Suprapubic skin (tissue), 3 donors: ENCODE data around the gene HDGF.

Experiments
- POLR2AphosphoS5 ChIP-seq, 3 donors: sonication (generic); formaldehyde crosslinking; IDR thresholded peaks; one replicate each; pipeline ENCODE4 v1.6.1; 2017; ENCODE audit warnings: antibody characterized with exemption in 3 of 3
- TF ChIP-seq, protein P1 (sequence below), 2 donors: fragments of 200-600 bp in 1 of 2; fragments of 450-650 bp in 1 of 2; sonication (generic) in 1 of 2; IDR thresholded peaks; one replicate each; pipeline ENCODE4 v1.5.1; 2016 to 2019; ENCODE audit warnings: antibody characterized with exemption in 2 of 2, mild to moderate bottlenecking in 1 of 2, moderate library complexity in 1 of 2

DNA sequence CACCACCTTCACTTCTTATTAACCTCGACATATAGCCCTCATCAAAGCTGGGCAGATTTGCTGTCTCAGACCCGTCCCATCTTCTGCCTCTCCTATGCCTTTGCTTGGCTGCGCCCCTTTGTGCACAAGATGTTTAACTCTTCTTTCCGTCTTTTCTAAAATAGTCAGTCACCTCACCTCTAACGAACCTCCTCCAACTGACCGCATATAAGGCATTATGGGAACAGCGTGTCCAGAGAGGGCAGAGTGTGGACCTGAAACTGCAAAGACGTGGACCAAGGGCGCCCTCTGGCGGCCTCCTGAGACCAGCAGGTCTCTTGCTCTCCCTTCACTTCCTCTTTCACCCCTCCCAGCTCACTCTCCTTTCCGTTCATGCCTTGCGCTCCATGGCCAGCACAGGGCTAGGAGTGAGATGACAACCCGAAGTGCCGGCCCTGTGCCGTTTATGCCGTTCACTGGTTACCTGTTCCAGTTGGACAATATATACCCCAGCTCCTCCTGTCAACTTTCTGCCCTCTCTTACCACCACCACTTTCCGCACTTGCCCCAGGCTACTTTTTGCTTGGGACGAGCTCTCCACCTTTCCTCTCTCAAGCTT, 25.7 kb downstream of the HDGF start:
- TF ChIP-seq, protein P1, sequence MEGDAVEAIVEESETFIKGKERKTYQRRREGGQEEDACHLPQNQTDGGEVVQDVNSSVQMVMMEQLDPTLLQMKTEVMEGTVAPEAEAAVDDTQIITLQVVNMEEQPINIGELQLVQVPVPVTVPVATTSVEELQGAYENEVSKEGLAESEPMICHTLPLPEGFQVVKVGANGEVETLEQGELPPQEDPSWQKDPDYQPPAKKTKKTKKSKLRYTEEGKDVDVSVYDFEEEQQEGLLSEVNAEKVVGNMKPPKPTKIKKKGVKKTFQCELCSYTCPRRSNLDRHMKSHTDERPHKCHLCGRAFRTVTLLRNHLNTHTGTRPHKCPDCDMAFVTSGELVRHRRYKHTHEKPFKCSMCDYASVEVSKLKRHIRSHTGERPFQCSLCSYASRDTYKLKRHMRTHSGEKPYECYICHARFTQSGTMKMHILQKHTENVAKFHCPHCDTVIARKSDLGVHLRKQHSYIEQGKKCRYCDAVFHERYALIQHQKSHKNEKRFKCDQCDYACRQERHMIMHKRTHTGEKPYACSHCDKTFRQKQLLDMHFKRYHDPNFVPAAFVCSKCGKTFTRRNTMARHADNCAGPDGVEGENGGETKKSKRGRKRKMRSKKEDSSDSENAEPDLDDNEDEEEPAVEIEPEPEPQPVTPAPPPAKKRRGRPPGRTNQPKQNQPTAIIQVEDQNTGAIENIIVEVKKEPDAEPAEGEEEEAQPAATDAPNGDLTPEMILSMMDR (IDR thresholded peaks at IDR 0.05), result peak; percentile 89 to 94
- TF ChIP-seq POLR2AphosphoS5 (IDR thresholded peaks at IDR 0.05), result no peak
